ENCODE data around the gene PRKACB. TPM values are rescaled to one million over a fixed set of nuclear protein-coding genes. Genes with fewer than 3 reads are reported as not detected.

Gene PRKACB
- total and polyA plus RNA-seq, 2 experiments from 2014 or later, result 14.6 to 28.0 TPM

DNA sequence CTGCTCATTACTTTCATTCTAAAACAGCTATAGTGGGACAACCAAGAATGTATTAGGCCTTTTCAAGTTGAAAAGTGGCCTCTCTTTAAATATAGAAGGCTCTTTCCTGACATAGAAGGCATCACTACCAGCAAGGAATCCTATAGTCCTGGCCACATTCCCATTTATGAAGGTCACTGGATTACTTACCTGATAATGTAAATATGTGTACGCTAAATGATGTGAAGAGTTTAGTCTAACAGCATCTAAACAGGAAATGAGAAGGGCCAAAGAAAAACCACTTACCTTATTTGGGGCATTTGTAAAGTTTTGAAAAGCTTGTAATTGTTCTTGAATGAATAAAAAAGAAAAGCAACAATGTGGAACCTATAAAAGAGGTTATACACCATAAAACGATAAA is 24.7 kb downstream of the PRKACB start (continued):
- TF ChIP-seq, protein P1, sequence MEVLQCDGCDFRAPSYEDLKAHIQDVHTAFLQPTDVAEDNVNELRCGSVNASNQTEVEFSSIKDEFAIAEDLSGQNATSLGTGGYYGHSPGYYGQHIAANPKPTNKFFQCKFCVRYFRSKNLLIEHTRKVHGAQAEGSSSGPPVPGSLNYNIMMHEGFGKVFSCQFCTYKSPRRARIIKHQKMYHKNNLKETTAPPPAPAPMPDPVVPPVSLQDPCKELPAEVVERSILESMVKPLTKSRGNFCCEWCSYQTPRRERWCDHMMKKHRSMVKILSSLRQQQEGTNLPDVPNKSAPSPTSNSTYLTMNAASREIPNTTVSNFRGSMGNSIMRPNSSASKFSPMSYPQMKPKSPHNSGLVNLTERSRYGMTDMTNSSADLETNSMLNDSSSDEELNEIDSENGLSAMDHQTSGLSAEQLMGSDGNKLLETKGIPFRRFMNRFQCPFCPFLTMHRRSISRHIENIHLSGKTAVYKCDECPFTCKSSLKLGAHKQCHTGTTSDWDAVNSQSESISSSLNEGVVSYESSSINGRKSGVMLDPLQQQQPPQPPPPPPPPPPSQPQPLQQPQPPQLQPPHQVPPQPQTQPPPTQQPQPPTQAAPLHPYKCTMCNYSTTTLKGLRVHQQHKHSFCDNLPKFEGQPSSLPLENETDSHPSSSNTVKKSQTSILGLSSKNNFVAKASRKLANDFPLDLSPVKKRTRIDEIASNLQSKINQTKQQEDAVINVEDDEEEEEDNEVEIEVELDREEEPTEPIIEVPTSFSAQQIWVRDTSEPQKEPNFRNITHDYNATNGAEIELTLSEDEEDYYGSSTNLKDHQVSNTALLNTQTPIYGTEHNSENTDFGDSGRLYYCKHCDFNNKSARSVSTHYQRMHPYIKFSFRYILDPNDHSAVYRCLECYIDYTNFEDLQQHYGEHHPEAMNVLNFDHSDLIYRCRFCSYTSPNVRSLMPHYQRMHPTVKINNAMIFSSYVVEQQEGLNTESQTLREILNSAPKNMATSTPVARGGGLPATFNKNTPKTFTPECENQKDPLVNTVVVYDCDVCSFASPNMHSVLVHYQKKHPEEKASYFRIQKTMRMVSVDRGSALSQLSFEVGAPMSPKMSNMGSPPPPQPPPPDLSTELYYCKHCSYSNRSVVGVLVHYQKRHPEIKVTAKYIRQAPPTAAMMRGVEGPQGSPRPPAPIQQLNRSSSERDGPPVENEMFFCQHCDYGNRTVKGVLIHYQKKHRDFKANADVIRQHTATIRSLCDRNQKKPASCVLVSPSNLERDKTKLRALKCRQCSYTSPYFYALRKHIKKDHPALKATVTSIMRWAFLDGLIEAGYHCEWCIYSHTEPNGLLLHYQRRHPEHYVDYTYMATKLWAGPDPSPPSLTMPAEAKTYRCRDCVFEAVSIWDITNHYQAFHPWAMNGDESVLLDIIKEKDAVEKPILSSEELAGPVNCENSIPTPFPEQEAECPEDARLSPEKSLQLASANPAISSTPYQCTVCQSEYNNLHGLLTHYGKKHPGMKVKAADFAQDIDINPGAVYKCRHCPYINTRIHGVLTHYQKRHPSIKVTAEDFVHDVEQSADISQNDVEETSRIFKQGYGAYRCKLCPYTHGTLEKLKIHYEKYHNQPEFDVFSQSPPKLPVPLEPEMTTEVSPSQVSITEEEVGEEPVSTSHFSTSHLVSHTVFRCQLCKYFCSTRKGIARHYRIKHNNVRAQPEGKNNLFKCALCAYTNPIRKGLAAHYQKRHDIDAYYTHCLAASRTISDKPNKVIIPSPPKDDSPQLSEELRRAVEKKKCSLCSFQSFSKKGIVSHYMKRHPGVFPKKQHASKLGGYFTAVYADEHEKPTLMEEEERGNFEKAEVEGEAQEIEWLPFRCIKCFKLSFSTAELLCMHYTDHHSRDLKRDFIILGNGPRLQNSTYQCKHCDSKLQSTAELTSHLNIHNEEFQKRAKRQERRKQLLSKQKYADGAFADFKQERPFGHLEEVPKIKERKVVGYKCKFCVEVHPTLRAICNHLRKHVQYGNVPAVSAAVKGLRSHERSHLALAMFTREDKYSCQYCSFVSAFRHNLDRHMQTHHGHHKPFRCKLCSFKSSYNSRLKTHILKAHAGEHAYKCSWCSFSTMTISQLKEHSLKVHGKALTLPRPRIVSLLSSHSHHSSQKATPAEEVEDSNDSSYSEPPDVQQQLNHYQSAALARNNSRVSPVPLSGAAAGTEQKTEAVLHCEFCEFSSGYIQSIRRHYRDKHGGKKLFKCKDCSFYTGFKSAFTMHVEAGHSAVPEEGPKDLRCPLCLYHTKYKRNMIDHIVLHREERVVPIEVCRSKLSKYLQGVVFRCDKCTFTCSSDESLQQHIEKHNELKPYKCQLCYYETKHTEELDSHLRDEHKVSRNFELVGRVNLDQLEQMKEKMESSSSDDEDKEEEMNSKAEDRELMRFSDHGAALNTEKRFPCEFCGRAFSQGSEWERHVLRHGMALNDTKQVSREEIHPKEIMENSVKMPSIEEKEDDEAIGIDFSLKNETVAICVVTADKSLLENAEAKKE (CRISPR knock-in tag; IDR thresholded peaks at IDR 0.05), result no peak
- no peak for TF ChIP-seq EZH2phosphoT487 (IDR thresholded peaks at IDR 0.05; ENCODE audit: unreplicated experiment)
- no peak for TF ChIP-seq STAT1 (IDR thresholded peaks at IDR 0.05; ENCODE audit: unreplicated experiment)
- no peak for TF ChIP-seq ZNF331 (CRISPR knock-in tag; IDR thresholded peaks at IDR 0.05; ENCODE audit: low read depth)
- TF ChIP-seq ZNF114 (CRISPR knock-in tag; IDR thresholded peaks at IDR 0.05), result no peak

DNA sequence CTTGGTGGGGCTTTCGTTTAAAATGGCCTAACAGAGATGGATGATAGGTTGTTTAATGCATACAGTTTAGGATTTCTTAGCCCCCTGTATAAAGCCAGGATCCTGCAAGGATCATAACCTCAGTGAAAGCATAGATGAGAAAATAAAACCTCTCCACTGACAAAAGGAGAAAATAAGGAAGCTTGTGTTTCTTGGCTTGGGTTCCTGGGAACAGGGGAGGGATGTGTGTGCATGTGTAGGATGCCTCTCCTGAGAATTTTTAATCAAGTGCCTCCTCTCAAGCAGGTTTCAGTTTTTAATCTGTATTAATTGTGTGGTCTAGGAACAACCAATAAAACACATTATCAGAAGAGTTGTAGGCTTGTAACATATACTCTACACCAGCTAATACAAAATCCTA is 26.1 kb downstream of the PRKACB start:
- Histone ChIP-seq H3F3A (replicated peaks; ENCODE audit: low read depth) (no peaks in the 10 kb centered on the region), H2AFZ (no peak overlapping the region), H3K9me2 (ENCODE audit: insufficient read depth) (no peaks in the 10 kb centered on the region), H4K20me1 (replicated peaks; ENCODE audit: insufficient read depth) (no peaks in the 10 kb centered on the region; the same call in 1 of the 2 replicates), H3K4me3 (no peak overlapping the region), H3K27me3 (ENCODE audit: insufficient read depth) (no peaks in the 10 kb centered on the region), H3K27ac (ENCODE audit: low read depth) (no peak overlapping the region), H3K36me3 (ENCODE audit: insufficient read depth) (no peaks in the 10 kb centered on the region), H3K4me1 (ENCODE audit: insufficient read depth) (peaks cover 12% of the 10 kb centered on the region; the same call in 1 of the 2 replicates), H3K79me2 (replicated peaks; ENCODE audit: insufficient read depth) (no peaks in the 10 kb centered on the region), H3K4me2 (no peak overlapping the region)
- DNase-seq (ENCODE audit: low spot score) (no peak), ATAC-seq (no peak)
- Mint-ChIP-seq H3K4me3 (no peak overlapping the region), H3K9me3 (no peaks in the 10 kb centered on the region), H3K4me1 (peaks cover 9% of the 10 kb centered on the region), H3K36me3 (ENCODE audit: low read depth) (no peaks in the 10 kb centered on the region), H3K27me3 (ENCODE audit: insufficient read depth, low read depth, poor library complexity) (no peaks in the 10 kb centered on the region), H3K27ac (no peak overlapping the region)
- TF ChIP-seq, protein P2, sequence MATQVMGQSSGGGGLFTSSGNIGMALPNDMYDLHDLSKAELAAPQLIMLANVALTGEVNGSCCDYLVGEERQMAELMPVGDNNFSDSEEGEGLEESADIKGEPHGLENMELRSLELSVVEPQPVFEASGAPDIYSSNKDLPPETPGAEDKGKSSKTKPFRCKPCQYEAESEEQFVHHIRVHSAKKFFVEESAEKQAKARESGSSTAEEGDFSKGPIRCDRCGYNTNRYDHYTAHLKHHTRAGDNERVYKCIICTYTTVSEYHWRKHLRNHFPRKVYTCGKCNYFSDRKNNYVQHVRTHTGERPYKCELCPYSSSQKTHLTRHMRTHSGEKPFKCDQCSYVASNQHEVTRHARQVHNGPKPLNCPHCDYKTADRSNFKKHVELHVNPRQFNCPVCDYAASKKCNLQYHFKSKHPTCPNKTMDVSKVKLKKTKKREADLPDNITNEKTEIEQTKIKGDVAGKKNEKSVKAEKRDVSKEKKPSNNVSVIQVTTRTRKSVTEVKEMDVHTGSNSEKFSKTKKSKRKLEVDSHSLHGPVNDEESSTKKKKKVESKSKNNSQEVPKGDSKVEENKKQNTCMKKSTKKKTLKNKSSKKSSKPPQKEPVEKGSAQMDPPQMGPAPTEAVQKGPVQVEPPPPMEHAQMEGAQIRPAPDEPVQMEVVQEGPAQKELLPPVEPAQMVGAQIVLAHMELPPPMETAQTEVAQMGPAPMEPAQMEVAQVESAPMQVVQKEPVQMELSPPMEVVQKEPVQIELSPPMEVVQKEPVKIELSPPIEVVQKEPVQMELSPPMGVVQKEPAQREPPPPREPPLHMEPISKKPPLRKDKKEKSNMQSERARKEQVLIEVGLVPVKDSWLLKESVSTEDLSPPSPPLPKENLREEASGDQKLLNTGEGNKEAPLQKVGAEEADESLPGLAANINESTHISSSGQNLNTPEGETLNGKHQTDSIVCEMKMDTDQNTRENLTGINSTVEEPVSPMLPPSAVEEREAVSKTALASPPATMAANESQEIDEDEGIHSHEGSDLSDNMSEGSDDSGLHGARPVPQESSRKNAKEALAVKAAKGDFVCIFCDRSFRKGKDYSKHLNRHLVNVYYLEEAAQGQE (IDR thresholded peaks at IDR 0.05; ENCODE audit: unreplicated experiment), result no peak
- TF ChIP-seq, protein P3, sequence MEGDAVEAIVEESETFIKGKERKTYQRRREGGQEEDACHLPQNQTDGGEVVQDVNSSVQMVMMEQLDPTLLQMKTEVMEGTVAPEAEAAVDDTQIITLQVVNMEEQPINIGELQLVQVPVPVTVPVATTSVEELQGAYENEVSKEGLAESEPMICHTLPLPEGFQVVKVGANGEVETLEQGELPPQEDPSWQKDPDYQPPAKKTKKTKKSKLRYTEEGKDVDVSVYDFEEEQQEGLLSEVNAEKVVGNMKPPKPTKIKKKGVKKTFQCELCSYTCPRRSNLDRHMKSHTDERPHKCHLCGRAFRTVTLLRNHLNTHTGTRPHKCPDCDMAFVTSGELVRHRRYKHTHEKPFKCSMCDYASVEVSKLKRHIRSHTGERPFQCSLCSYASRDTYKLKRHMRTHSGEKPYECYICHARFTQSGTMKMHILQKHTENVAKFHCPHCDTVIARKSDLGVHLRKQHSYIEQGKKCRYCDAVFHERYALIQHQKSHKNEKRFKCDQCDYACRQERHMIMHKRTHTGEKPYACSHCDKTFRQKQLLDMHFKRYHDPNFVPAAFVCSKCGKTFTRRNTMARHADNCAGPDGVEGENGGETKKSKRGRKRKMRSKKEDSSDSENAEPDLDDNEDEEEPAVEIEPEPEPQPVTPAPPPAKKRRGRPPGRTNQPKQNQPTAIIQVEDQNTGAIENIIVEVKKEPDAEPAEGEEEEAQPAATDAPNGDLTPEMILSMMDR (conservative IDR thresholded peaks at IDR 0.05; ENCODE audit: low read depth in 2 of 2), result no peak
- TF ChIP-seq CREB1 (CRISPR knock-in tag; IDR thresholded peaks at IDR 0.05; ENCODE audit: low read depth), result no peak
- TF ChIP-seq STAT1 (IDR thresholded peaks at IDR 0.05; ENCODE audit: unreplicated experiment), result no peak
- TF ChIP-seq, protein P4, sequence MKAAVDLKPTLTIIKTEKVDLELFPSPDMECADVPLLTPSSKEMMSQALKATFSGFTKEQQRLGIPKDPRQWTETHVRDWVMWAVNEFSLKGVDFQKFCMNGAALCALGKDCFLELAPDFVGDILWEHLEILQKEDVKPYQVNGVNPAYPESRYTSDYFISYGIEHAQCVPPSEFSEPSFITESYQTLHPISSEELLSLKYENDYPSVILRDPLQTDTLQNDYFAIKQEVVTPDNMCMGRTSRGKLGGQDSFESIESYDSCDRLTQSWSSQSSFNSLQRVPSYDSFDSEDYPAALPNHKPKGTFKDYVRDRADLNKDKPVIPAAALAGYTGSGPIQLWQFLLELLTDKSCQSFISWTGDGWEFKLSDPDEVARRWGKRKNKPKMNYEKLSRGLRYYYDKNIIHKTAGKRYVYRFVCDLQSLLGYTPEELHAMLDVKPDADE (IDR thresholded peaks at IDR 0.05), result no peak
- TF ChIP-seq ZNF331 (CRISPR knock-in tag; IDR thresholded peaks at IDR 0.05; ENCODE audit: low read depth), result no peak
- no peak for TF ChIP-seq JUNB (IDR thresholded peaks at IDR 0.05; ENCODE audit: unreplicated experiment)
- TF ChIP-seq POLR2AphosphoS5 (IDR thresholded peaks at IDR 0.05; ENCODE audit: low read depth), result no peak
- TF ChIP-seq EZH2phosphoT487 (IDR thresholded peaks at IDR 0.05; ENCODE audit: unreplicated experiment), result no peak
- no peak for TF ChIP-seq NANOG (IDR thresholded peaks at IDR 0.05; ENCODE audit: borderline replicate concordance)
- no peak for TF ChIP-seq EZH2 (IDR thresholded peaks at IDR 0.05; ENCODE audit: low read depth, unreplicated experiment)
- TF ChIP-seq ZNF114 (CRISPR knock-in tag; IDR thresholded peaks at IDR 0.05), result no peak

Measured in GM23338 (cell line).